HEK293T (cell line): Measurements from ENCODE around the gene MYO18B.
A peak's percentile ranks its signal among the peaks of the same experiment; 100 is the strongest.

ENCODE experiments used
- CTCF ChIA-PET: fragments of 350-600 bp; formaldehyde crosslinking; extraction: SDS; loops from one replicate; lab custom pipeline; 2021; ENCODE audit warnings: antibody characterized with exemption, inconsistent platforms; lab: Yijun Ruan, JAX
- POLR2A ChIA-PET: fragments of 350-600 bp; formaldehyde crosslinking; extraction: SDS; loops from one replicate; lab custom pipeline; 2020; ENCODE audit warnings: antibody characterized with exemption, inconsistent platforms; lab: Yijun Ruan, JAX
- DNase-seq: peaks from one replicate; pipeline ENCODE4 v3.0.0; 2012; ENCODE audit warnings: mixed read lengths; ENCODE audit errors: extremely low spot score
- ARNT ChIP-seq: fragments of 450-650 bp; IDR thresholded peaks from 2 replicates; pipeline ENCODE4 v1.6.1; 2017; ENCODE audit warnings: mild to moderate bottlenecking
- BHLHE40 ChIP-seq: fragments of 450-650 bp; IDR thresholded peaks from 2 replicates; pipeline ENCODE4 v1.6.1; 2016; ENCODE audit warnings: mild to moderate bottlenecking, moderate library complexity, borderline replicate concordance
- CTBP1 ChIP-seq: fragments of 450-650 bp; IDR thresholded peaks from 2 replicates; pipeline ENCODE4 v1.6.1; 2016; ENCODE audit warnings: borderline replicate concordance
- ELF4 ChIP-seq: fragments of 450-650 bp; IDR thresholded peaks from 2 replicates; pipeline ENCODE4 v1.6.1; 2017; ENCODE audit warnings: antibody characterized with exemption
- FOXA1 ChIP-seq: fragments of 450-650 bp; IDR thresholded peaks from 2 replicates; pipeline ENCODE4 v1.6.1; 2016; ENCODE audit warnings: mild to moderate bottlenecking
- FOXK2 ChIP-seq: fragments of 450-650 bp; IDR thresholded peaks from 2 replicates; pipeline ENCODE4 v1.6.1; 2016; ENCODE audit warnings: mild to moderate bottlenecking
- FOXM1 ChIP-seq: fragments of 450-650 bp; IDR thresholded peaks from 2 replicates; pipeline ENCODE4 v1.6.1; 2017; ENCODE audit warnings: mild to moderate bottlenecking, borderline replicate concordance
- HDGF ChIP-seq: fragments of 450-650 bp; IDR thresholded peaks from 2 replicates; pipeline ENCODE4 v1.6.1; 2017; ENCODE audit warnings: antibody characterized with exemption, borderline replicate concordance
- L3MBTL2 ChIP-seq: fragments of 450-650 bp; conservative IDR thresholded peaks from 2 replicates; pipeline ENCODE4 v1.6.1; 2016; ENCODE audit warnings: mild to moderate bottlenecking
- LEF1 ChIP-seq: fragments of 450-650 bp; IDR thresholded peaks from 2 replicates; pipeline ENCODE4 v1.6.1; 2017; ENCODE audit warnings: mild to moderate bottlenecking, borderline replicate concordance
- NFRKB ChIP-seq: fragments of 450-650 bp; IDR thresholded peaks from 2 replicates; pipeline ENCODE4 v1.6.1; 2016; ENCODE audit warnings: mild to moderate bottlenecking, moderate library complexity
- SP1 ChIP-seq: fragments of 450-650 bp; IDR thresholded peaks from 2 replicates; pipeline ENCODE4 v1.6.1; 2017
- SUZ12 ChIP-seq: fragments of 450-650 bp; IDR thresholded peaks from 2 replicates; pipeline ENCODE4 v1.6.1; 2016; ENCODE audit warnings: mild to moderate bottlenecking
- TARDBP ChIP-seq: fragments of 450-650 bp; IDR thresholded peaks from 2 replicates; pipeline ENCODE4 v1.6.1; 2016
- ZNF384 ChIP-seq: fragments of 450-650 bp; IDR thresholded peaks from 2 replicates; pipeline ENCODE4 v1.6.1; 2016
- TF ChIP-seq, protein P1 (sequence below): fragments of 450-650 bp; IDR thresholded peaks from 2 replicates; pipeline ENCODE4 v1.6.1; 2016

Gene MYO18B

DNA sequence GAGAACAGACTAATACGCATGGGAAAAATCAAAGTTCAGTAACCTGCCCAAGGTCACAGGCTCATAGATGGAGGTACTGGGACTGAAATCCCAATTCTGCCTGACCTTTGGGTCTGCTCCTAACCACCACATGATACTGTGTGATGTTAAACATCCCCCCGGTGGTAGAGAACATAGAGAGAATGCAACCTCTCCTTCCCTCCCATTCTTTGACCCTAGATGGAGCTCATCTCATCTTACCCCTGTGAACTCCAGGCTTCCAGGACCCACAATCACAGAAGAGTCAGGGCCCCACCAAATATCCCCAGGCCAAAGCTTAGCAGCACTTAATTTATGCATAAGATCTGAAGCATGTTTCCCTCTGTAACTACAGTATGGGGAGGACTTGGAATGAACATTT is 198.5 kb downstream of the MYO18B start:
- ChIA-PET POLR2A (no interaction called here), CTCF (no interaction called here)
- no peak for DNase-seq
- no peak for TF ChIP-seq FOXA1
- TF ChIP-seq L3MBTL2 = no peak
- TF ChIP-seq ARNT = no peak
- TF ChIP-seq SUZ12 = no peak
- TF ChIP-seq FOXM1 = no peak
- TF ChIP-seq TARDBP = no peak
- TF ChIP-seq BHLHE40 = no peak
- no peak for TF ChIP-seq ZNF384
- no peak for TF ChIP-seq NFRKB
- no peak for TF ChIP-seq HDGF
- TF ChIP-seq ELF4 = no peak
- TF ChIP-seq SP1 = no peak
- TF ChIP-seq CTBP1 = no peak
- no peak for TF ChIP-seq LEF1
- no peak for TF ChIP-seq FOXK2
- TF ChIP-seq, protein P1, sequence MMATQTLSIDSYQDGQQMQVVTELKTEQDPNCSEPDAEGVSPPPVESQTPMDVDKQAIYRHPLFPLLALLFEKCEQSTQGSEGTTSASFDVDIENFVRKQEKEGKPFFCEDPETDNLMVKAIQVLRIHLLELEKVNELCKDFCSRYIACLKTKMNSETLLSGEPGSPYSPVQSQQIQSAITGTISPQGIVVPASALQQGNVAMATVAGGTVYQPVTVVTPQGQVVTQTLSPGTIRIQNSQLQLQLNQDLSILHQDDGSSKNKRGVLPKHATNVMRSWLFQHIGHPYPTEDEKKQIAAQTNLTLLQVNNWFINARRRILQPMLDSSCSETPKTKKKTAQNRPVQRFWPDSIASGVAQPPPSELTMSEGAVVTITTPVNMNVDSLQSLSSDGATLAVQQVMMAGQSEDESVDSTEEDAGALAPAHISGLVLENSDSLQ = no peak

DNA sequence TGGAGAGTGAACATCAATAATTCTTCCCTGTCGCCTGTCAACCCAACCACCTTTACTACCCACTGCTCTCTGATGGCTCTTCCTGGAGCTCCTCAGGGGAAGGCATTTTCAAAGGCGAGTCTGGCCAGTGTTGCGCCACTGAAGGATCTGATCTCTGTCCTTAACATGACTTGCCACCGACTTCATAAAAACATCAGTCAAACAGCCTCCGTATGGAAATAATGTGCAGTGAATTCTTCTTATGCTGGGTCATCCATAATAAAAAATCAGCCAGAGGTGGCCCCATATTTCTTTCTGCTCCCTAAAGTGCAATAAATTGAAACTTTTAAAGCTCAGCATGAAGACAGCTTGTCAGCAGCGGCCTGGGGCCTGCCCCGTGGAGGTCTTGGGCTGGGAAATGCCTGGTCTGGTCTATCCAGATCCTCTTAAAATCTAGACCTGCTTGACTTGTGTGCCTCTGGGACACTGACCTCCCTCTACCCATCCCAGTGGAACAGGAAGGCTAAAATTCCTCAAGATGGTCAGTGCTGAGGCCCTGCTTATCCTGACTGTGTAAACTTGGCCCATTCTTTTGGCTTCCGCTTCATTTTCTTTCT is 199.5 kb downstream of the MYO18B start:
- POLR2A ChIA-PET = no interaction called here
- CTCF ChIA-PET = no interaction called here
- TF ChIP-seq CTBP1 (no peak), BHLHE40 (no peak), SP1 (no peak), FOXM1 (no peak)
- TF ChIP-seq, protein P1 = peak; percentile 65
- DNase-seq = no peak

DNA sequence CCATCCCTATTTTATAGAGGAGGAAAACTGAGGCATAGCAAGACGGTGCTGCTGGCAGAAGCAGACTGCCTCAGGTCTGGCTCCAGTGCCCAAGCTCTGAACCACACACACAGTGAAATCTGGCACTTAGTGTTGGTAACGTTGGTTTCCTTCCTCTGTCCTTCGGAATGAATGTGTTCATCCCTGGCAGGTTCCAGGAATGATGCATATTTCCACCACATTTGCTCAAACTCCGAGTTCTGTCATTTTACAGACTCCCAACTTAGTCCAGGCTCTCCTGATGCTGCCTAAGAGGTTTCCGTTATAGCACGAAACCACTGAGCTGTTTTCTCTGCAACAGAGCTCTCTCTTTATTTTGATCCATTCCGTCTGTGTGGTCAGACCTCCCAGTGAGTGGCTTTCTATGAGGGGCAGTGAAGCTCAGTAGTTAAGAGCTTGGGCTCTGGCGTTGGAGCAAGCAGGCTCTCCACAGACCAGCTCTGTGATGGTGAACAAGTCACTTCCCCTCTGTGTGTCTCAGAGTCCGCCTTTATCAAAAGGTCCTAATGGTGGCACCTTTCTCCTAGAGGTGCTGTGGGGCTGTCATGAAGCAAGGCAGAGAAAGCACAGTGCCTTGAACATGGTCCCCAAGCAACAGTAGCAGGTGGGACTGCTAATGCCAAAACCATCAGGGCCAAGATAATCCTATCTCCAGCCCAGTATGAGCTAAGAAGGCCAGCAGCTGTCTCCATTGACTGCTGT is 200.3 kb downstream of the MYO18B start:
- ChIA-PET CTCF (no interaction called here), POLR2A (no interaction called here)
- DNase-seq = no peak

DNA sequence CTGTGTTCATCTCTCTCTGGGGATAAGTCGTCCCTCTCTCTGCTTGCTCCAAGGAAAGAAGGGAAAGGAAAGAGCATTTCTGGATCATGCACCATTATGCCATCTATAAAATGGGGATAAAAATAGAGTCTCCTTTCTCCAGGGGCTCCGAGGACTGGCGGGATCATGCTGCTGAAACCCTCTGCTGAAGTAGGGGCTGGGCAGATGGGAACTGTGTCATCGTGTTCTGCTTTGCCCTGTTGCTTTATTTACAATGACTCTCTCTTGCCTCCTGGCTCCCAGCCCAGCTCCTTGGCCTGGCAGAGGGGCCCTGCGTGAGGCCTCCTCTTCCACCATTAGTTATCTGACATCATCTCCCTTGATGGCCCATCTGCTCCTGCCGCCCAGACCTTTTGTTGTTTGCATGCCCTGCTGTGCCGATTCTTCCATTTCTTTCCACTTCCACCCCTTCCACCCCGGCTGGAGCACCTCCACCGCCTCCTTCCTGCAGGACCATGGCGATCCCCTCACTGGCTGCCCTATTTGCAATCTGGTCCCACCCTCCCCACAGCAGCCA is 200.9 kb downstream of the MYO18B start:
- ChIA-PET CTCF (no interaction called here), POLR2A (no interaction called here)
- peak; percentile 15; the same call in 1 of the 2 replicates for TF ChIP-seq CTBP1
- TF ChIP-seq, protein P1 = no peak
- DNase-seq = no peak

More for the DNA sequence above, 200.3 kb downstream of the MYO18B start:
- TF ChIP-seq LEF1 (no peak), BHLHE40 (no peak), NFRKB (no peak), ELF4 (no peak), SUZ12 (no peak), ZNF384 (no peak), FOXK2 (no peak), FOXM1 (no peak)
- TF ChIP-seq, protein P1 = no peak

DNA sequence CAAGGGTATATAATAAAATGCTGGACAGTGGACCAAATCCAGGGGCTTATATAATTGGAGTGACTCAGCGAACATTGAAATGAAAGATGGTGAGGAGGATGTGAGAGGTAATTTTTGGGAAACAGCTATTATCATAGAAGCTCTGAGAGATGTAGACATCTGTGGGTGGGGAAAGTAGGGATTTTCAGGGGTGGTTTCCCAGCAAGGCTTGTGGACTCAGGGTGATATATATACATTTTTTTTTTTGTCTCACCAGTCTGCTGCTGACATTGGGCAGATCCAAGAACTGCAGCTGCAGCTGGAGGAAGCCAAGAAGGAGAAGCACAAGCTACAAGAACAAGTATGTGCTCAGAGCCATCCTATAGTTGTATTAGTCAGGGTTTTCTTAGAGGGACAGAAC is 208.1 kb downstream of the MYO18B start:
- POLR2A ChIA-PET = no interaction called here

More for the DNA sequence above, 208.1 kb downstream of the MYO18B start:
- no peak for DNase-seq
- CTCF ChIA-PET = no interaction called here
- TF ChIP-seq NFRKB (no peak), FOXM1 (no peak), HDGF (no peak), SP1 (no peak), FOXK2 (no peak), ZNF384 (no peak), FOXA1 (no peak), SUZ12 (no peak), CTBP1 (no peak), BHLHE40 (no peak), L3MBTL2 (no peak)
- TF ChIP-seq, protein P1 = no peak
